AG04449 (cell line): ENCODE results near the gene GRIA4.

Experiments
- CTCF ChIA-PET: fragments of 350-600 bp; formaldehyde crosslinking; extraction: SDS; loops from one replicate; lab custom pipeline; 2021; ENCODE audit warnings: antibody characterized with exemption; lab: Yijun Ruan, JAX
- POLR2A ChIA-PET: fragments of 400-600, 350-600 bp; formaldehyde crosslinking; extraction: SDS; loops from one replicate; lab custom pipeline; 2020; ENCODE audit warnings: antibody characterized with exemption, inconsistent platforms; lab: Yijun Ruan, JAX
- DNase-seq: peaks from one replicate; pipeline ENCODE4 v3.0.0-alpha.2; 2010; ENCODE audit warnings: low read depth, low spot score
- H3K4me3 ChIP-seq: 2 replicates; pipeline ENCODE4 v1.5.1; 2011; ENCODE audit warnings: low read depth, mild to moderate bottlenecking, control low read depth, low read length
- CTCF ChIP-seq: IDR thresholded peaks from one replicate; pipeline ENCODE4 v1.5.1; 2011; ENCODE audit warnings: mild to moderate bottlenecking, moderate library complexity, low read length, control low read depth, inconsistent platforms; ENCODE audit not compliant: insufficient read depth; ENCODE audit errors: missing control alignments

GRIA4 gene

GRCh38 chr11:105670811-105671210, 60.9 kb downstream of the GRIA4 start:
- ChIA-PET CTCF (no interaction called here), POLR2A (no interaction called here)
- H3K4me3 ChIP-seq: no peak overlapping the region
- DNase-seq: no peak
- TF ChIP-seq CTCF: no peak

GRCh38 chr11:105673089-105673488, 63.2 kb downstream of the GRIA4 start:
- POLR2A ChIA-PET: no interaction called here
- H3K4me3 ChIP-seq: no peak overlapping the region
- no peak for TF ChIP-seq CTCF
- CTCF ChIA-PET: no interaction called here
- no peak for DNase-seq

- ChIA-PET CTCF (no interaction called here), POLR2A (no interaction called here)
- no peak for TF ChIP-seq CTCF
- no peak overlapping the region for H3K4me3 ChIP-seq
- DNase-seq: no peak
Observed at GRCh38 chr11:105689631-105690030, 79.8 kb downstream of the GRIA4 start.

GRCh38 chr11:105690467-105690866, 80.6 kb downstream of the GRIA4 start:
- ChIA-PET CTCF (no interaction called here), POLR2A (no interaction called here)
- no peak for TF ChIP-seq CTCF
- no peak overlapping the region for H3K4me3 ChIP-seq
- DNase-seq: no peak

- POLR2A ChIA-PET: no interaction called here
- no peak for DNase-seq
- CTCF ChIA-PET: no interaction called here
- H3K4me3 ChIP-seq: no peak overlapping the region
- no peak for TF ChIP-seq CTCF
Observed at GRCh38 chr11:105693075-105693759, 83.3 kb downstream of the GRIA4 start.

GRCh38 chr11:105696000-105696399, 86.1 kb downstream of the GRIA4 start:
- CTCF ChIA-PET: no interaction called here
- TF ChIP-seq CTCF: no peak
- DNase-seq: no peak
- H3K4me3 ChIP-seq: no peak overlapping the region
- POLR2A ChIA-PET: no interaction called here
